ENCODE measurements around the gene SLBP. TPM values are rescaled to one million over a fixed set of nuclear protein-coding genes. Genes with fewer than 3 reads are reported as not detected.

SLBP gene
- 36.9 and 56.7 TPM in 2 replicates for polyA plus RNA-seq (2011; rRNA removed)
- 13.5 and 17.8 TPM in 2 replicates for polyA minus RNA-seq (2011; rRNA and poly(A)+ RNA removed)

DNA sequence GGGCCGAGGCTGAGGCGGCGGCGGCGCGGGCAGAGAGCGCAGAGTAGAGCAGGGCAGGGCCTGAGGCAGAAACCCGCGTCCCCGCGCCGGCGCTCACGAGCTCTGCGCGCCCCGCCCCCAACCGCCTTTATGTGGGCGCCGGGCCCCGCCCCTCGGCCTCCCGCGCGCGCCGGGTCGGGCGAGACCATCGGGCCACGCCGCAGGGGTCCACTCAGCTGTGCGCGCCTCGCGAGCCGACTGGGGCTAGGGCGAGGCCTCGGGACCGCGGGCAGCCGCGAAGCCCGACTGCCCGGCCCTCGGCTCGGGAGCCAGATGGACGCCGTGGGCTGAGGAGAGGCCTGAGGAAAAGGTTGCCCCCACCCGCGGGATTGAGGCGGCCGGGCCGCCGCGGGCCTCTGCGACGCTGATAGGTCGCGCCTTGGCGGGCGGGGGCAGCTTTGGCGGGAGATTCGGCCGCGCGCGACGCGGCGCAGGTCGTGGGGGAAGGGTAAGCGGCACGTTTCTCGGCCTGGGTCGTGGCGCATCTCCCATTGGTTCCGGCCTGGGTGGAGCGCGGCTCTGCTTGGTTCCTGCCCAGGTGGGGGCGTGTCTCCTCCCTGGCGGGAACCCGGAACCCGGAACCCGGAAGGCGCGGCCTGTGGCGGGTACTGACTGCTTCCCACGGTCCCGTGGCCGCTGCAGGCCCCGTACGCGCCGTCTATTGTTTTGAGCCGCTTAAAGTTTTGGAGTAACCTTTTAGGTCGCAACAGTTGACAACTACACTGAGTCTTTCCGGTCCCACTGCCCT lies at the start of gene SLBP:
Gene SLBP (minus strand): TSS at position 104 of the 787 bp plus-strand sequence. CDS start 131 bp downstream, outside the sequence.
- ChIA-PET CTCF (interaction anchor here (0.7 to 13.6 kb wide), 4 partner anchors 8 to 83 kb away, joined by 3 to 152 read pairs (median 5); no protein-coding TSS in a partner anchor), POLR2A (interaction anchor here (0.5 to 1.0 kb wide), 3 partner anchors 9 to 219 kb away, joined by 3 to 5 read pairs (median 4); partner anchors contain the start of genes TACC3 and TMEM129)
- TF ChIP-seq, protein P1, sequence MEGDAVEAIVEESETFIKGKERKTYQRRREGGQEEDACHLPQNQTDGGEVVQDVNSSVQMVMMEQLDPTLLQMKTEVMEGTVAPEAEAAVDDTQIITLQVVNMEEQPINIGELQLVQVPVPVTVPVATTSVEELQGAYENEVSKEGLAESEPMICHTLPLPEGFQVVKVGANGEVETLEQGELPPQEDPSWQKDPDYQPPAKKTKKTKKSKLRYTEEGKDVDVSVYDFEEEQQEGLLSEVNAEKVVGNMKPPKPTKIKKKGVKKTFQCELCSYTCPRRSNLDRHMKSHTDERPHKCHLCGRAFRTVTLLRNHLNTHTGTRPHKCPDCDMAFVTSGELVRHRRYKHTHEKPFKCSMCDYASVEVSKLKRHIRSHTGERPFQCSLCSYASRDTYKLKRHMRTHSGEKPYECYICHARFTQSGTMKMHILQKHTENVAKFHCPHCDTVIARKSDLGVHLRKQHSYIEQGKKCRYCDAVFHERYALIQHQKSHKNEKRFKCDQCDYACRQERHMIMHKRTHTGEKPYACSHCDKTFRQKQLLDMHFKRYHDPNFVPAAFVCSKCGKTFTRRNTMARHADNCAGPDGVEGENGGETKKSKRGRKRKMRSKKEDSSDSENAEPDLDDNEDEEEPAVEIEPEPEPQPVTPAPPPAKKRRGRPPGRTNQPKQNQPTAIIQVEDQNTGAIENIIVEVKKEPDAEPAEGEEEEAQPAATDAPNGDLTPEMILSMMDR (IDR thresholded peaks at IDR 0.05; ENCODE audit: insufficient read depth, low read depth, low read length) = no peak
- H3K27me3 ChIP-seq (ENCODE audit: control insufficient read depth, insufficient read depth, low read length) = no peaks in the 10 kb centered on the region
- H3K4me3 ChIP-seq (ENCODE audit: low read depth, low read length) = peak within 1 kb of the TSS; percentile 74
- peaks cover 13% of the 10 kb centered on the region for H3K36me3 ChIP-seq (ENCODE audit: control insufficient read depth, insufficient read depth, low read length)
- DNase-seq (ENCODE audit: low read depth) = peak; percentile 56

DNA sequence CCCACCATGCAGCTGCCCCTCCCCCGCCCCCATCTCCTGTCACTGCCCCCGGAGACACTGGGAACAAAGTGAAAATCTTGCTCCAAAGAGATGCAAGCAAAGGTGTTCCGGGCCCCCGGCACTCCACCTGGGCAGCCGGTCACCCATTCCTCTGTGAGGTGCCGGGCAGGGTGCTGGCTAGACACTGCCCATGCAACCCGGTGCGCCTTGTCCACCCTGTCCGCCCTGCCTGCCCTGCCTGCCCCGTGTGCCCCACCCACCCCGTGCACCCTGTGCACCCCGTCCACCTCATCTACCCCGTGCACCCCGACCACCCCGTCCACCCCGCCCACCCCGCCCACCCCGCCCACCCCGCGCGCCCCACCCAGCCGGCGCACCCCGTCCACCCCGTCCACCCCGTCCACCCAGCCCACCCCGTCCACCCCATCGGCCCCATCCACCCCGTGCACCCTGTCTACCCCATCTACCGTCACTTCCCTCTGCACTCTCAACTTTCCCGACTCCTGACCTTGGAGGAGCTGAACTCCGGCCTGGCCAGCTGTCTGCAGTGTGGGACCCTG lies 49.1 kb upstream of the SLBP start:
- H3K27me3 ChIP-seq (ENCODE audit: control insufficient read depth, insufficient read depth, low read length) = no peaks in the 10 kb centered on the region
- ChIA-PET CTCF (interaction anchor here (1.7 kb wide), 1 partner anchor 48 kb away, joined by 7 read pairs; no protein-coding TSS in a partner anchor), POLR2A (no interaction called here)
- H3K36me3 ChIP-seq (ENCODE audit: control insufficient read depth, insufficient read depth, low read length) = no peaks in the 10 kb centered on the region
- H3K4me3 ChIP-seq (ENCODE audit: low read depth, low read length) = no peak overlapping the region
- DNase-seq (ENCODE audit: low read depth) = no peak
- TF ChIP-seq, protein P1 (IDR thresholded peaks at IDR 0.05; ENCODE audit: insufficient read depth, low read depth, low read length) = no peak

DNA sequence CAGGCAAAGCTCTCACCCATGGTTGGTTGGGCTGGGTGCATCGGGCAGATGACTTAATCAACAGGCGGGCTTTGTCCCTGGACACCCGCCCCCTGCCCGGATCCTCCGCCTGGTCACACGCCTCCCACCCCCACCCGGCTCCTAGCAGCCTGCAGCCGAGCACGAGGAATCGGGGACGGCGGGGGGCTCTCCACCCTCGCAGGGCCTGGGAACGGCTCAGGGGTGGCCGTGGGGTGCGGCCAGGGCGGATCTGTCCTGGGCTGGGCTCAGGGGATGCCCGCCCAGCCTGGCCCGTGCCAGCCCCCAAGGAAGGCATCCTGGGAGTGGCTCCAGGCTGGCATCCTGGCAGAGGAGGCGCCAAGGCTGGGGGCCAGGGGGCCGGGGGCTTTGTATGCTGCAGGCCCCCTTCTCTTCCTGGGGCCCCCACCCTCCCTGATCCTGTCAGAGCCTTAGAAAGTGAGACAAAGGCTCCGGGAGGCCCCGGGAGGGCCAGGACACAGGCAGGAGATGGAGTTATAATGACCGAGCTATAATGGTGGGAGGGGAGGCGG lies 48.5 kb upstream of the SLBP start:
- H3K36me3 ChIP-seq (ENCODE audit: control insufficient read depth, insufficient read depth, low read length) = no peaks in the 10 kb centered on the region
- TF ChIP-seq, protein P1 (IDR thresholded peaks at IDR 0.05; ENCODE audit: insufficient read depth, low read depth, low read length) = no peak
- CTCF ChIA-PET = interaction anchor here (1.7 kb wide), 2 partner anchors 13 to 48 kb away, joined by 7 to 11 read pairs; no protein-coding TSS in a partner anchor
- POLR2A ChIA-PET = no interaction called here
- no peak overlapping the region for H3K4me3 ChIP-seq (ENCODE audit: low read depth, low read length)
- no peaks in the 10 kb centered on the region for H3K27me3 ChIP-seq (ENCODE audit: control insufficient read depth, insufficient read depth, low read length)
- DNase-seq (ENCODE audit: low read depth) = no peak

GRCh38 chr4:1759818-1760223 lies 47.7 kb upstream of the SLBP start:
- H3K27me3 ChIP-seq (ENCODE audit: control insufficient read depth, insufficient read depth, low read length) = no peaks in the 10 kb centered on the region
- TF ChIP-seq, protein P1 (IDR thresholded peaks at IDR 0.05; ENCODE audit: insufficient read depth, low read depth, low read length) = no peak
- DNase-seq (ENCODE audit: low read depth) = no peak
- ChIA-PET CTCF (interaction anchor here (1.0 to 1.7 kb wide), 3 partner anchors 12 to 140 kb away, joined by 3 to 11 read pairs (median 7); no protein-coding TSS in a partner anchor), POLR2A (no interaction called here)
- no peak overlapping the region for H3K4me3 ChIP-seq (ENCODE audit: low read depth, low read length)
- no peaks in the 10 kb centered on the region for H3K36me3 ChIP-seq (ENCODE audit: control insufficient read depth, insufficient read depth, low read length)
